NK-92 (cell line): ENCODE measurements around the gene NINJ2.

Source experiments
- DNase-seq: peaks from one replicate; lab custom pipeline; 2025; ENCODE audit not compliant: unreplicated experiment; lab: John Stamatoyannopoulos, UW

NINJ2 gene

GRCh38 chr12:535396-535795 lies 127.8 kb downstream of the NINJ2 start:
- DNase-seq, result no peak

- DNase-seq, result no peak
Measured at GRCh38 chr12:534216-534615, 129.0 kb downstream of the NINJ2 start.

GRCh38 chr12:533718-534117 lies 129.5 kb downstream of the NINJ2 start:
- no peak for DNase-seq

DNA sequence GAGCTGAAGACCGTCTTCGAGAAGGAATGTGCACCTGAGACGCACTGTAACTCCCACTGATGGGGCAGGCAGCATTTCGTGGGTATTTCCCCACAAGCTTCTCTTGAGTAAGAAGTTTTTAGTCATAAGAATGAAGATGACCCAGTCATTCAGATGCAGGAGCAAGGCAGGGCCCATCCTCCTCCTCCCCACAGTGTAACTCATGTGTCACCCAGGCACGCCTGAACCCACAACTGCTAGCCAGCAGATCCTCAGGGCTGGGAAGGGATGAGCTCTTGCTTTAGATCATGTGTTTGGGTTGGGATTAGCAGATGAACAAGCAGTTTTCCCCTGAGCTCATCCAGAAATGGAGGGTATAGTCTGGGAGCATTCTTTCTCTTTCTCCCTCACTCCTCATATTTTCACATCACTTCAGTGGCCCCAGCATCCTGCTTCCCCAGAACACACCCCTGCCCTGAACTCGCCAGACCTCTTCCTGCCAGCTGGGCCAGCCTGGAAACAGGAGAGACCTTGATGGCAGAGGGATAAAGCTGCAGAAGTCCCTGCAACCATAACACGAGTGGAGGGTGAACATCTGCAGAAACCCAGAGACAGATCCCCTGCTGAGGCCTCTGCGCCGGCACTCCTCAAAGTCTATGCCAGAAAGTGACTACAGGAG lies 130.2 kb downstream of the NINJ2 start:
- DNase-seq, result no peak

DNA sequence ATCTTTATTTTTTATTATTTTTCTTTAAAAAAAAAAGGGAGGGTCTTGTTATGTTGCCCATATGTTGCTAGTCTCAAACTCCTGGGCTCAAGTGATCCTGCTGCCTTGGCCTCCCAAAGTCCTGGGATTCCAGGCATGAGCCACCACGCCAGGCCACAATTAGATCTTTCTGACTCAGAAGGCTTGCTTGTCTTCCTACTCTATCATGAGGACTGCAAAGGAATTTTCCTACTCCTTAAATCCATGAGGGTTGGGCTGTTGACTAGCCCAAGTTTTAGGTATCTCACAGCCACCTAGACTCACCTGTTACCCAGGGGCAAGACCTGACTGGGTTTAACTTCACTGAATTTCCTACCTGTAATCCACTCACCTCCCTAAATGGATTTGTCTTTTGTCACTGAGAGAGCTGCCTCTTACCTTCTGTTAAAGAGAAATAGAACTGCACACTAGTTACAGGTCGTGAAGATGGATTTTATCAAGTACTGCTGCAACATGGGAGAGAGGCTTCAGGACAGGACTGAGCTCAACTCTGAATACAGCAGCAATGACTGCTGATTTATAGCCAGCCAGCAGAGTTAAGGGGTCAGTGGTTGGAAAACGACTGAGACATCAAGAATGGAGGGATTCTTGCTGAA lies 131.2 kb downstream of the NINJ2 start:
- no peak for DNase-seq

DNA sequence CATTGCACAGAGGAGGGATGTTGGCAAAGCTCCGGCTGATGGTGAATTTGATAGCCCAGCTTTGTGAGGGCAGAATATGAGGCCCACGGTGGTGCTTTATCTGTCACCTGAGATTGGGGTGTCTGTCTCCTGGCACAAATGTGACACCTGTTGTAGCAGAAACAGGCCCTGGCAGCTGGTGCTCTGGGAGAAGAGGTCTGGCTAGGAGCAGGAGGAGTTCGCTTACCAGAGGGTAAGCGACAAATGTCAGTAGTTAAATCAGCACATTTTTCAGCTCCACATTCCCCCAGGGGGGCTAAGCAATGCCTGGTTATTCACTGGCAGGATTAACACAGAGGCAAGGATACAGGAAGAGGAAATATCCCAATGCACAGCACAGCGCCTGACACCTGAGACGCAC lies 132.4 kb downstream of the NINJ2 start:
- DNase-seq, result no peak

GRCh38 chr12:530308-530707 lies 132.9 kb downstream of the NINJ2 start:
- DNase-seq, result no peak

DNA sequence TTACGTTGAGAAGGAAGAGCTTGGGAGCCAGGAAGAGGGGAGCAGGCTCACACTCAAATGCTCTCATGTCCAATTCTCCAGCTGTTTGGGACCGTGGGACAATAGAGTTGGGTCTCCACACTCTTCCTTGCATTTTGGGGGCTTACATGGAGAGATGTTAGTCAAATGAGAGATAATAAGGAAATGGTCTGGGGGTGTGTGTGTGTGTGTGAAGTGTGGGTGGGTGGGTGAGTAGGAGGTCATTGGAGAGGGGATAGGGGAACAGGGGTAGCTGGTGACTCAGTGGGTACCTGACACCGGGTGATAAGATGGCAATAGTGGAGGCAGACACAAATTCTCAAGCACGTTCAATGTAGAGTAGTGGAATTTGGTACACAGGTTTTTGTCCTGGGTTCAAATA lies 135.5 kb downstream of the NINJ2 start:
- no peak for DNase-seq

DNA sequence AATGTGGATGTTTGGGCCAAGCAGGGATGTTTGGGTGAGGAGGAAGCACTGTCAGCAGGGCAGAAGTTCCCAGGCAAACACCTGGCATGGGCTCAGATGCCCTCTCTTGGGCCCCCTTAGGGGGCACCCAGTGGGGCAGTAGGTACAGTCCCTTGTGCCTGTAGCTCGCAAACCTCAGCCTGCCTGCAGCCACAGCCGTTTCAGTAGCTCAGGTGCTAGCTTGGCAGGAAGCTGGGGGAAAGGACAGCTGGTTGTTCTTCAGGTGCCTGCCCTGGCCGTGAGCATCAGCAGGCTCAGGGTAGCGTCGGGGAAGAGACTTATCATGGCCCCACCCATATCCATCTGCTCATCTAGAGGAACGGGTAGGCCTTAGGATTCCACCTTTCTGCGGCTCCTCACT lies 136.0 kb downstream of the NINJ2 start:
- DNase-seq, result no peak

DNA sequence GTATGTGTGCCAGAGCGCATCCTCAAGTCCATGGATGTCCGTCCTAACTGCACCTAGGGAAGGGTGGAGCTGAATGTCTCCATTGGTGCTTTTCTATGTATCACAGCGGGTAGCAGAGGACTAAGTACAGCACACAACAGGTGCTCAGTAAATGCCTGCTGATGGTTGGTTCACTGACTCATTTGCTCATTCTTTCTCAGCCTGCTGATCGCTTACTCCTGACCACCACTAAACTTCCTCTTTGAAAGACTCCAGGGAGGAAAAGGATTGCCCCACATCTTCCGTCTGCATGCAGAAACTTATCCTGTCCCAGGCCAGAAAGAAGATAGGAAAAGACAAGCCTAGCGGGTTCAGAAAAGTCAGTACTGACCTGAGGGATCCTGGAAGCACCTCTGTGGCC lies 137.2 kb downstream of the NINJ2 start:
- no peak for DNase-seq

- no peak for DNase-seq
Measured at GRCh38 chr12:524167-524951, 138.9 kb downstream of the NINJ2 start.

DNA sequence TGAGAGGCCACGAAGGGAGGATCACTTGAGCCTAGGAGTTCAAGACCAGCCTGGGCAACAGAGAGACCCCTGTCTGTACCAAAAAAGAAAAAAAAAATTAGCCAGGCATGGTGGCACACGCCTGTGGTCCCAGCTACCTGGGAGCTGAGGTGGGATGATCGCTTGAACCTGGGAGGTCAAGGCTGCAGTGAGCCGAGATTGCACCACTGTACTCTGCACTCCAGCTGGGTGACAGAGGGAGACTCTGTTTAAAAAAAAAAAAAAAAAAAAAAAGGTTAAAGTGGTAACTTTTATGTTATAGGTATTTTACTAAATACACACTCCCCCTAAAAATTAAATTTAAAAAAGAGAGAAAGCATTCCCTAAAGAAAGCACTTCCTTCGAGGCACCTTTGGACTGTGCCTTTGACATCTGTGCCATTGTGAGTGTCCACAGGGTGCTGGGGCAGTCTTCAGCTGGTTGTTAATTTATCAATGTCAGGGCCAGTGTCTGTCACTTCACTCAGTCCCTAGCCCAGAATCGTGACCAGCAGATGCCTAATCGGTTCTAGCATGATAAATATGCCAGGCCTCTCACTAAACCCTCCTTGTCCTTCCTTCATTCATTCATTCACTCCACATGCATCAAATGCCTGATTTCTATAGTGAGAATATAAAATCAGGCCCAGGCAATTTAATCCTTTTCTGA lies 140.4 kb downstream of the NINJ2 start:
- DNase-seq, result no peak

GRCh38 chr12:520119-520518 lies 143.1 kb downstream of the NINJ2 start:
- no peak for DNase-seq

- no peak for DNase-seq
Measured at GRCh38 chr12:517538-517937, 145.7 kb downstream of the NINJ2 start.
